ENCODE results near the gene ADAMTS16.
"Not testable (repeated sequence)": the region's sequence is repeated elsewhere in the genome, so short reads cannot be mapped to it uniquely, and the experiment has no call there.

DNA sequence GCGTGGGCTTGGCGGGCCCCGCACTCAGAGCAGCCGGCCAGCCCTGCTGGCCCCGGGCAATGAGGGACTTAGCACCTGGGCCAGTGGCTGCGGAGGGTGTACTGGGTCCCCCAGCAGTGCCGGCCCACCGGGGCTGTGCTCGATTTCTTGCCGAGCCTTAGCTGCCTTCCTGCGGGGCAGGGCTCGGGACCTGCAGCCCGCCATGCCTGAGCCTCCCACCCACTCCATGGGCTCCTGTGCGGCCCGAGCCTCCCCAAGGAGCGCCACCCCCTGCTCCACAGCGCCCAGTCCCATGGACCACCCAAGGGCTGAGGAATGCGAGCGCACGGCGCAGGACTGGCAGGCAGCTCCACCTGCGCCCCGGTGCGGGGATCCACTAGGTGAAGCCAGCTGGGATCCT, 2.3 kb upstream of the ADAMTS16 start:
- not testable (repeated sequence) for TF ChIP-seq EZH2 (IDR thresholded peaks at IDR 0.05; ENCODE audit: insufficient read depth, poor library complexity, severe bottlenecking); EZH2phosphoT487 (IDR thresholded peaks at IDR 0.05; ENCODE audit: insufficient read depth, low read depth)
